Heart right ventricle (tissue), 16 donors: Measurements from ENCODE around the gene UPK2. TPM values are rescaled to one million over a fixed set of nuclear protein-coding genes. Genes with fewer than 3 reads are reported as not detected.
A peak's percentile ranks its signal among the peaks of the same experiment; 100 is the strongest.

Experiments used
- ATAC-seq, 8 donors: fragments of 200-7000 bp; cut with Tn5 transposase; one replicate each; pipeline ENCODE4 v1.9.1; 2020; ENCODE audit warnings: mild to moderate bottlenecking in 8 of 8, moderate library complexity in 8 of 8, moderate number of reproducible peaks in 1 of 8
- DNase-seq, 2 donors: peaks; one replicate each; pipeline ENCODE4 v3.0.0-alpha.2; 2020
- H3K27ac ChIP-seq, 10 donors: fragments of 200-600 bp; sonication (generic) in 2 of 10; one replicate each; pipeline versions ENCODE4 v1.5.0 to v1.8.0; 2020 to 2022; ENCODE audit warnings: mild to moderate bottlenecking in 3 of 10
- H3K27me3 ChIP-seq, 7 donors: fragments of 200-600 bp; one replicate each; pipeline ENCODE4 v1.8.0; 2021 to 2022; ENCODE audit warnings: mild to moderate bottlenecking in 2 of 7
- H3K36me3 ChIP-seq, 9 donors: fragments of 200-600 bp; sonication (generic) in 1 of 9; one replicate each; pipeline versions ENCODE4 v1.5.0 to v1.8.0; 2020 to 2022; ENCODE audit warnings: mild to moderate bottlenecking in 2 of 9
- H3K4me1 ChIP-seq, 9 donors: fragments of 200-600 bp; sonication (generic) in 1 of 9; one replicate each; pipeline versions ENCODE4 v1.5.0 to v1.8.0; 2020 to 2022; ENCODE audit warnings: mild to moderate bottlenecking in 4 of 9
- H3K4me3 ChIP-seq, 10 donors: fragments of 200-600 bp; sonication (generic) in 2 of 10; one replicate each; pipeline versions ENCODE4 v1.5.0 to v1.8.0; 2020 to 2022; ENCODE audit warnings: mild to moderate bottlenecking in 7 of 10, moderate library complexity in 2 of 10
- H3K9me3 ChIP-seq, 11 donors: fragments of 200-600 bp in 10 of 11; sonication (generic) in 2 of 11; one replicate each; pipeline versions ENCODE4 v1.5.0 to v1.8.0; 2013 to 2022; ENCODE audit warnings: mild to moderate bottlenecking in 2 of 11, control low read depth in 1 of 11, moderate library complexity in 1 of 11
- WGBS, 2 donors: extraction: QIAGEN DNeasy Blood & Tissue Kit; methylation state at CpG; one replicate each; pipeline ENCODE4 v1.1.7; 2013; ENCODE audit warnings: inconsistent platforms in 1 of 2; 5-methylcytosine and 5-hydroxymethylcytosine counted together
- intact Hi-C, 10 donors: fragments of 100-400 bp; cut with DNase I; formaldehyde crosslinking; loops; one replicate each; pipeline versions ENCODE4 v1.11.1 to v1.14.2; 2022
- polyA plus RNA-seq, 2 donors: library from polyadenylated mRNA; stranded (reverse); fragments of 200-250 nt; gene quantifications; one replicate each; pipeline ENCODE4 v1.2.3, GENCODE V29; 2013
- total RNA-seq, 10 donors: library from RNA; stranded (reverse); fragmentation: NEBNext Ultra II Directional in 3 of 10; extraction: Animal tissue kit (Norgen Biotek cat#: 25700) in 3 of 10; gene quantifications; one replicate each; pipeline versions ENCODE4 v1.2.1 to v1.2.4, GENCODE V29; 2021 to 2023
- TF ChIP-seq, protein P1 (sequence below), 9 donors: fragments of 200-600 bp; sonication (generic) in 2 of 9; IDR thresholded peaks; one replicate each; pipeline versions ENCODE4 v1.5.0 to v1.8.0; 2021 to 2022; ENCODE audit warnings: antibody characterized with exemption in 9 of 9, mild to moderate bottlenecking in 5 of 9, moderate library complexity in 1 of 9
- donor health status: Arrhythmogenic right ventricular cardiomyopathy.
- donor health status: ischemic (EF 13 %, LVEDD 7.1; RV severe dilation, severe dysfunction).
- donor health status: healthy with polysubstance abuse.
- donor health status: DM: no; HTN: yes; CAD: no.
- donor health status: DM: no; HTN: no; CAD: no.
- donor health status: ischemic (EF 25% LVEDD 6.9; RV normal size, moderate dysfunction).
- donor health status: ischemic (EF 25% LVEDD 5.7; RV mildly dilated, moderate dysfunction).
- donor health status: healthy.
- donor health status: DM: yes; HTN: yes; CAD: no.
- donor health status: Ischemic cardiomyopathy.
- donor health status: ischemic (EF 35%, LVEDD 5.7; RV mildly dilated, moderate dysfunction).
- donor health status: nonischemic (EF 11% LVEDD 7.7; RV severe dilation, severe dysfunction).
- donor health status: DM: yes; HTN: yes; CAD: no.
- donor health status: PGD.
- donor health status: ischemic (EF 29% LVEDD 5.4; RV normal size, mild dysfunction).
- donor health status: nonischemic (EF 23%, LVEDD 6.1; RV moderate dilation, normal function).

UPK2 gene
- total and polyA plus RNA-seq, 12 donors = 0.04 TPM; not detected in 11

GRCh38 chr11:118913411-118914125, 42.5 kb upstream of the UPK2 start:
- Histone ChIP-seq H3K4me3 (peak overlapping the region in 7 of 10 donors; percentile 4 to 32 (median 16)), H3K27ac (peak overlapping the region; percentile 83 to 98 (median 94)), H3K9me3 (no peaks in the 10 kb centered on the region), H3K36me3 (no peaks in the 10 kb centered on the region), H3K4me1 (peaks cover 91 to 100% (median 100%) of the 10 kb centered on the region in 9 donors), H3K27me3 (no peaks in the 10 kb centered on the region)
- DNase-seq = no peak
- TF ChIP-seq, protein P1, sequence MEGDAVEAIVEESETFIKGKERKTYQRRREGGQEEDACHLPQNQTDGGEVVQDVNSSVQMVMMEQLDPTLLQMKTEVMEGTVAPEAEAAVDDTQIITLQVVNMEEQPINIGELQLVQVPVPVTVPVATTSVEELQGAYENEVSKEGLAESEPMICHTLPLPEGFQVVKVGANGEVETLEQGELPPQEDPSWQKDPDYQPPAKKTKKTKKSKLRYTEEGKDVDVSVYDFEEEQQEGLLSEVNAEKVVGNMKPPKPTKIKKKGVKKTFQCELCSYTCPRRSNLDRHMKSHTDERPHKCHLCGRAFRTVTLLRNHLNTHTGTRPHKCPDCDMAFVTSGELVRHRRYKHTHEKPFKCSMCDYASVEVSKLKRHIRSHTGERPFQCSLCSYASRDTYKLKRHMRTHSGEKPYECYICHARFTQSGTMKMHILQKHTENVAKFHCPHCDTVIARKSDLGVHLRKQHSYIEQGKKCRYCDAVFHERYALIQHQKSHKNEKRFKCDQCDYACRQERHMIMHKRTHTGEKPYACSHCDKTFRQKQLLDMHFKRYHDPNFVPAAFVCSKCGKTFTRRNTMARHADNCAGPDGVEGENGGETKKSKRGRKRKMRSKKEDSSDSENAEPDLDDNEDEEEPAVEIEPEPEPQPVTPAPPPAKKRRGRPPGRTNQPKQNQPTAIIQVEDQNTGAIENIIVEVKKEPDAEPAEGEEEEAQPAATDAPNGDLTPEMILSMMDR (IDR thresholded peaks at IDR 0.05) = no peak
- ATAC-seq = no peak
- intact Hi-C loops = no loop called here
- WGBS, 2 donors = 24 to 31% methylated on average over 9 of the region's 9 CpGs

DNA sequence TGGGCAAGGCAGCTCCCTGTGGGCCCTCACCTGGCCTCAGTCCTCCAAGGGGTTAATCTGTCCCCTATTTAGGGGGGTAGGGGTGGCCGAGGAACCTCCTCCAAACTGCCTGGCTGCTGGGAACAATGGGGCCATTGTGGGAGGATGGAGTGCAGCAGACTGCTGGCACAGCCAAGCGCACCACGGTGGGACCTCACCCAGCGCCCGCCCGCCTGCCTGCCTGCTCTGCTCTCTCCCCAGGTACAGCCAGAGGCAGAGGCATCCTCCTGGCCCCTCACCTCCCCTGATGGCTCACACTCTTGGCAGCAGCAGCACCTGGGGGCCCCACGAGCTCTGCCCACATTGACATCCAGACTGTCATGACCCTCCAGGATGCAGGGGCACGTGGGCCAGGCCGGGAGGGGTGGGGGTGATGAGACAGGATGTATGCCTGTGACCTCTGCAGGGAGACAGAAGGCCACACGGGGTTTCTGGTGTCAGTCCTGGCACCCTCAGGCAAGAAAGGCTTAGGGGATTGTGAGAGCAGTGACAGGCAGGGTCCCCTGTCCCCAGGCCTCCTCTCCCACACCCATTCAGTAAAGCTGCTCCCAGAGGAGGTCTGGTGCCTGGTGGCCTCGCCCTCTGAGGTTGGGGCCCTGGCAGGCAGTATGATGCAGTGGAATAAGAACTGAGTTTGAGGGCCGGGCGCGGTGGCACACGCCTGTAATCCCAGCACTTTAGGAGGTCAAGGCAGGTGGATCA, 41.8 kb upstream of the UPK2 start:
- no peak for ATAC-seq
- TF ChIP-seq, protein P1 (IDR thresholded peaks at IDR 0.05) = no peak
- Histone ChIP-seq H3K4me1 (peaks cover 92 to 99% (median 98%) of the 10 kb centered on the region in 9 donors), H3K27me3 (no peaks in the 10 kb centered on the region), H3K27ac (peak overlapping the region; percentile 83 to 98 (median 94)), H3K36me3 (no peaks in the 10 kb centered on the region), H3K4me3 (peak overlapping the region in 7 of 10 donors; percentile 4 to 32 (median 16)), H3K9me3 (no peaks in the 10 kb centered on the region)
- intact Hi-C loops = no loop called here
- peak in 1 of 2 donors; percentile 36 for DNase-seq
- WGBS, 2 donors = 21 to 29% methylated on average over 15 of the region's 15 CpGs

- DNase-seq (no peak), ATAC-seq (no peak)
- TF ChIP-seq, protein P1 (IDR thresholded peaks at IDR 0.05) = no peak
- Histone ChIP-seq H3K27ac (peak overlapping the region; percentile 83 to 98 (median 94)), H3K9me3 (no peaks in the 10 kb centered on the region), H3K27me3 (no peaks in the 10 kb centered on the region), H3K4me1 (peaks cover 92 to 99% (median 98%) of the 10 kb centered on the region in 9 donors), H3K36me3 (no peaks in the 10 kb centered on the region), H3K4me3 (no peak overlapping the region)
- intact Hi-C loops = no loop called here
- WGBS, 2 donors = 86 to 90% methylated on average over 4 of the region's 4 CpGs
Observed at GRCh38 chr11:118914987-118915386, 41.1 kb upstream of the UPK2 start.

GRCh38 chr11:118915396-118915795, 40.7 kb upstream of the UPK2 start:
- peaks cover 91 to 99% (median 98%) of the 10 kb centered on the region in 9 donors for H3K4me1 ChIP-seq
- H3K4me3 ChIP-seq = no peak overlapping the region
- TF ChIP-seq, protein P1 (IDR thresholded peaks at IDR 0.05) = no peak
- WGBS, 2 donors = 72 to 75% methylated on average over 2 of the region's 2 CpGs
- intact Hi-C loops = no loop called here
- H3K36me3 ChIP-seq = no peaks in the 10 kb centered on the region
- H3K27me3 ChIP-seq = no peaks in the 10 kb centered on the region
- no peaks in the 10 kb centered on the region for H3K9me3 ChIP-seq
- no peak for DNase-seq
- H3K27ac ChIP-seq = peak overlapping the region; percentile 83 to 98 (median 94)
- no peak for ATAC-seq
